HEK293 (cell line): ENCODE measurements around the gene TMC5.

Experiments used
- ATF2 ChIP-seq: fragments of 450-650 bp; formaldehyde crosslinking; IDR thresholded peaks from 2 replicates; pipeline ENCODE4 v1.5.1; 2016; ENCODE audit warnings: missing biosample characterization, missing genetic modification characterization, low read depth
- ELK4 ChIP-seq: IDR thresholded peaks from 2 replicates; pipeline ENCODE4 v1.6.1; 2011; ENCODE audit warnings: mild to moderate bottlenecking, low read depth, low read length, borderline replicate concordance
- HIC1 ChIP-seq: fragments of 450-650 bp; formaldehyde crosslinking; IDR thresholded peaks from 2 replicates; pipeline ENCODE4 v1.5.1; 2016; ENCODE audit warnings: missing biosample characterization, missing genetic modification characterization
- KLF16 ChIP-seq: fragments of 450-650 bp; formaldehyde crosslinking; IDR thresholded peaks from 2 replicates; pipeline ENCODE4 v1.5.1; 2017; ENCODE audit warnings: missing biosample characterization, missing genetic modification characterization
- KLF8 ChIP-seq: fragments of 450-650 bp; formaldehyde crosslinking; IDR thresholded peaks from 2 replicates; pipeline ENCODE4 v1.5.1; 2016; ENCODE audit warnings: missing biosample characterization, missing genetic modification characterization
- SP7 ChIP-seq: fragments of 450-650 bp; formaldehyde crosslinking; IDR thresholded peaks from 2 replicates; pipeline ENCODE4 v1.5.1; 2016; ENCODE audit warnings: missing biosample characterization, missing genetic modification characterization
- YY2 ChIP-seq: fragments of 450-650 bp; formaldehyde crosslinking; IDR thresholded peaks from 2 replicates; pipeline ENCODE4 v1.5.1; 2016; ENCODE audit warnings: missing biosample characterization, missing genetic modification characterization
- ZBTB10 ChIP-seq: fragments of 450-650 bp; formaldehyde crosslinking; IDR thresholded peaks from 2 replicates; pipeline ENCODE4 v1.5.1; 2016; ENCODE audit warnings: missing biosample characterization, missing genetic modification characterization
- ZBTB17 ChIP-seq: fragments of 450-650 bp; formaldehyde crosslinking; IDR thresholded peaks from 2 replicates; pipeline ENCODE4 v1.5.1; 2016; ENCODE audit warnings: missing biosample characterization, missing genetic modification characterization
- ZFHX2 ChIP-seq: fragments of 450-650 bp; formaldehyde crosslinking; conservative IDR thresholded peaks from 2 replicates; pipeline ENCODE4 v1.5.1; 2016; ENCODE audit warnings: missing biosample characterization, missing genetic modification characterization
- ZNF10 ChIP-seq: fragments of 450-650 bp; formaldehyde crosslinking; IDR thresholded peaks from 2 replicates; pipeline ENCODE4 v1.5.1; 2017; ENCODE audit warnings: missing biosample characterization, missing genetic modification characterization
- ZNF18 ChIP-seq: fragments of 450-650 bp; formaldehyde crosslinking; IDR thresholded peaks from 2 replicates; pipeline ENCODE4 v1.5.1; 2016; ENCODE audit warnings: missing biosample characterization, missing genetic modification characterization
- ZNF2 ChIP-seq: fragments of 450-650 bp; formaldehyde crosslinking; IDR thresholded peaks from 2 replicates; pipeline ENCODE4 v1.5.1; 2016; ENCODE audit warnings: missing biosample characterization, missing genetic modification characterization
- ZNF394 ChIP-seq: fragments of 450-650 bp; formaldehyde crosslinking; IDR thresholded peaks from 2 replicates; pipeline ENCODE4 v1.5.1; 2016; ENCODE audit warnings: missing biosample characterization, missing genetic modification characterization, mild to moderate bottlenecking, moderate library complexity, borderline replicate concordance
- ZNF501 ChIP-seq: fragments of 450-650 bp; formaldehyde crosslinking; IDR thresholded peaks from 2 replicates; pipeline ENCODE4 v1.5.1; 2016; ENCODE audit warnings: missing biosample characterization, missing genetic modification characterization
- ZNF610 ChIP-seq: fragments of 450-650 bp; formaldehyde crosslinking; IDR thresholded peaks from 2 replicates; pipeline ENCODE4 v1.5.1; 2016; ENCODE audit warnings: missing biosample characterization, missing genetic modification characterization, borderline replicate concordance
- ZNF645 ChIP-seq: fragments of 450-650 bp; formaldehyde crosslinking; IDR thresholded peaks from 2 replicates; pipeline ENCODE4; 2016; ENCODE audit warnings: missing biosample characterization, missing genetic modification characterization
- ZNF660 ChIP-seq: fragments of 450-650 bp; IDR thresholded peaks from 2 replicates; pipeline ENCODE4 v1.5.1; 2018; ENCODE audit warnings: missing biosample characterization, mild to moderate bottlenecking, missing genetic modification characterization
- ZNF692 ChIP-seq: fragments of 450-650 bp; formaldehyde crosslinking; IDR thresholded peaks from 2 replicates; pipeline ENCODE4 v1.5.1; 2016; ENCODE audit warnings: missing biosample characterization, missing genetic modification characterization
- ZSCAN5A ChIP-seq: fragments of 450-650 bp; formaldehyde crosslinking; IDR thresholded peaks from 2 replicates; pipeline ENCODE4 v1.5.1; 2016; ENCODE audit warnings: missing biosample characterization, missing genetic modification characterization

The TMC5 gene

GRCh38 chr16:19523559-19524355 lies 106.1 kb downstream of the TMC5 start, which contains the start of gene CCP110 (continued):
- TF ChIP-seq KLF8 (tag by site-specific recombination) (peak; percentile 59), ATF2 (tag by site-specific recombination) (0 out of 2 replicates have a peak, but pooled peaks have one; percentile 7), ZNF501 (tag by site-specific recombination) (0 out of 2 replicates have a peak, but pooled peaks have one; percentile 68), ZNF10 (no peak), ELK4 (no peak), ZNF610 (tag by site-specific recombination) (no peak), HIC1 (tag by site-specific recombination) (no peak), ZSCAN5A (0 out of 2 replicates have a peak, but pooled peaks have one; percentile 35), ZNF394 (tag by site-specific recombination) (peak; percentile 49; the same call in 1 of the 2 replicates), ZNF2 (tag by site-specific recombination) (no peak; the same call in 1 of the 2 replicates), ZBTB17 (tag by site-specific recombination) (0 out of 2 replicates have a peak, but pooled peaks have one; percentile 72), ZNF660 (tag by site-specific recombination) (peak; percentile 67), KLF16 (peak; percentile 76), YY2 (peak; percentile 86), SP7 (peak; percentile 78), ZFHX2 (tag by site-specific recombination) (peak; percentile 11; the same call in 1 of the 2 replicates), ZNF645 (tag by site-specific recombination) (no peak), ZBTB10 (tag by site-specific recombination) (no peak), ZNF692 (tag by site-specific recombination) (peak; percentile 61), ZNF18 (tag by site-specific recombination) (no peak)
